NCI-H146 treated with DMSO at 0.1 percent for 48 hours (cell line): Measurements from ENCODE around the gene ELMO1.

Experiments used
- DNase-seq: peaks from one replicate; lab custom pipeline; 2025; ENCODE audit not compliant: unreplicated experiment; lab: John Stamatoyannopoulos, UW

Gene ELMO1

DNA sequence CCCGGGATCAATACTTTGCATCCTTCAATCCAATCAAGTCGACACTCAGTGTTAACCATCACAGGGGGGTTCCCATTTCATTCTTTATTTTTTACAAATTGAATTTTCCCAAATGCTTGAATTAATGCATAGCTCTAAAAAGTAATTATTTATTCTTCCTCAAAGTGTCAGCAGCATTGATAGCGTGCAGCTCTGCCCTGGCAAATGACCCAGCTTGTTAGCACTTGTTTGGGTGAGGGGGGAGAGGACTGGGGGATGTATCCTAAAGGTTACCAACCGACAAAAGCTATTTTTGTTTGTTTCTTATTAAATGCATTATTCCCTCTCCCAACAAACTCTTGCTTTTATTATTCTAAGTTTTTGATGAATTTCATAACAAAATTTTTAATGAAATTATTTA, 27.0 kb upstream of the ELMO1 start:
- no peak for DNase-seq

DNA sequence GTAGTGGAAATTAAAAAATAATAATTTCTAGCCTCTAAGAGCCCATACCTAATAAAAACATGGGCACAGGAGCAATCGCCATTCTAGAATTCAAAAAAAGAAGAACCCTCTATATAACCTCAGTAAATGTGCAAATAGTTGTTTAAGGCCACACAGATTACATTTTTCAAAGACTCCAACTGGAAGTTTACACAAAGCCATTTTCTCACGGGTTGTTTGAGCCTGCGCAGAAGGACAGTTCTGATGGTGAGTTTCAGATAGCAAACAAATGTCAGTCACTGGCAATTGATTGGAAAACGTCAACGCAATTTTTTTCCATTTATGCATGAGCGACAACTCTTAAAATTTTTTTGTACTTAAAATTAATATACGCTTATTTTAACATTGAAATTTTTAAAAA, 23.0 kb upstream of the ELMO1 start:
- DNase-seq, result no peak

DNA sequence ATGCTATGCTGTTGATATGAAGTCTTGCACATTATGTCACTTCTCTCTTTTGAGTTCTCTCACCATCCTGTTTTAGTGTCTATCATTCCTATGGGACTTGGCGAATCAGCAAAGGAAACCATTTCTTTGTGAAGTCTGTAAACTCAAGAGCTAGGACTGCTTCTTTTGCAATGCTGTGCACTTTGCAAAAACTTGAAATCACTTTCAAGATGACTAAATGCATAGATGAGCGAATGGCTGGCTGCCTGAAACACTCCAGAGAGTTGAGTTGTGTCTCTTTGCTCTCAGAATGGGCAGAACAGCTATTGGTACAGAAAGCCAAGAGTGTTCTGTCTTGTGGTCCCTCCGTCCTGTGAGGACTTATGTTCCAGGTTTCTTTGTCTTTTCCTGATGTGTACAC, 18.3 kb upstream of the ELMO1 start:
- DNase-seq, result no peak

DNA sequence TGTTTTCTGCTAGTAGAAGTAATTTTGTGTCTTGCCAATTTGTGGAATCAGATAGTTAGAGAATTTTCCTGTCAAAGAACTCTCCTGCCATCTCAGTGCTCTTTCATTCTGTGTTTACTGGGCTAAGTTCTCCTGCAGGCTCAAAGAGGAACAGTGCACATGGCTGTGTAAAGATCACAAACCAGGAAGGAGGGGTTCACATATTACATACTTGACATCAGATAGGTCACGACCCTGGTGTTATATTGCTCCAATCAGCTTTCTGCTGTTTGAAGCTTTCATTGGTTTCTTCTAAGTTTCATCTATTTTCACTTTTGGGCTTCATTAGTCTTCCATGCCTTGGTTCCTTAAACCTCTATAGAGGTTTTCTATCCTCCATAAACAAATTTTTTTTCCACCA, 13.5 kb upstream of the ELMO1 start:
- no peak for DNase-seq

DNA sequence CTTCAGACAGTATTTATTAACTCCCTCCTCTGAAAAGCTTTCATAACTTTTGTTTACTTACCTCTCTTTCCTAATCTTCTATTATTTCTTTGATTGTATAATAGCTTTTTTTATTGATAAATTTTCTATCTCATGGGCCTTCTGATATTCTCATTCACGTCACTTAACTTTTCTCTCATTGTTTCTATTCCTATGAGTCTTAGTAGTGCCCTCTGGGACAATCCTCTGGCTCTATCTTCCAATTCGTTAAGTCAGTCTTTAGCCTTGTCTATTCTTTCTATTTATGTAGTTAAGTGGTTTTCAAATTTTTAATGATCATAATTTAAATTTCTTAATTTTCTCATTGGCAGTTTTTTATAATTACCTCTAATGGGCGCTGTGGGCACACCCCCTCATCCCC, 6.4 kb upstream of the ELMO1 start:
- DNase-seq, result no peak

DNA sequence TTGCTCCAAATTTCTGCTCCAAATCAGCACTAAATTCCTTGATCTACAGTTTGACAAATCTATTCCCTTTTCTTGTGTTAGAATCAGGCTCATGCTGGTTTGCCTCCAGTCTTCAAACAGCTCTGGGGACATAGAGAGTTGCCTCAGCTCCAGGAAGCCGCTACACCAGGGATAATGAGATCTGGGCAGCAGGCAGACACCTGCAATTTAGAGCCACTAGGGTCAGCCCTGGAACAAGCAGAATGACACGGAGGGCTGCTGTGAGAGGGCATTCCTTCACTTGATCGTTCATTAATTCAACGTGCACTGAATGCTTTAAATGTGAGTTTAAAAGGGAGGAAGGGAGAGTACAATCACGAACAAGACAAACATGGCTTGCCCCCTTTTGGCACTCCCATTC, 3.7 kb upstream of the ELMO1 start:
- DNase-seq, result no peak

DNA sequence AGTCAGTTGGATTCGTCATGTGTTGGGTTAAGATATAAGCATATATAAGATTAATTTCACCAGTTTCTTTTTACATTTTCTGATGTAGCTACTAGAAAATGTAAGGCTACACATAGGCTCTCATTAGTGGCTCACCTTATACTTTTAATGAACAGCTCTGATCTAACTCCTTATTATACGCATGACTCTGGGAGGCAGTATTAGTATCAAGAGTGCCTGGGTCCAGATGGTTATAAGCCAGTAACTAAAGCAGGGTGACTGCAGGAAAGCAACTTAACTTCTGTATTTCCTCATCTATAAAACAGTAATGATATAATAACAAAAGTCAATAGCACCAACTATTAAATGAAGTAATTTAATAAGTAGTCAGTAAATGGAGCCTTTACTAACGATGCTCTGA, 1.4 kb upstream of the ELMO1 start:
- DNase-seq, result no peak

DNA sequence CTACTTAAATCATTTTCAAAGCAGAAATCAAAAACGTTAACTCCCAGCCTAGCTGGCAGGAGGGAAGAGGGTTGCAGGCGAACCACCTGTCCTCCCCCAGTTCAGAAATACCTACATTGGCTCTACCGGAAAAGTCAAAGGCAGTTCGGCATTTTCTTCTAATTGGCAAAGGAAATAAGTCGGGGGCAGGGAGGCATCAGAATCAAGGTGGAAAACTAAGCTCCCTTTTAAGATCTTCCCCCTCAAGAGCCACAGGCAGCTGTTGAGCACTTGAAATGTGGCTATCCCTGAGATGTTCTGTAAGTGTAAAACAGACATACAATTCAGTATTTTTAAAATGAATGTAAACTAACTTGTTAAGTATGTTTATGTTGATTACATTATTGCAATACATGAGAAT, 957 bp upstream of the ELMO1 start:
- no peak for DNase-seq

DNA sequence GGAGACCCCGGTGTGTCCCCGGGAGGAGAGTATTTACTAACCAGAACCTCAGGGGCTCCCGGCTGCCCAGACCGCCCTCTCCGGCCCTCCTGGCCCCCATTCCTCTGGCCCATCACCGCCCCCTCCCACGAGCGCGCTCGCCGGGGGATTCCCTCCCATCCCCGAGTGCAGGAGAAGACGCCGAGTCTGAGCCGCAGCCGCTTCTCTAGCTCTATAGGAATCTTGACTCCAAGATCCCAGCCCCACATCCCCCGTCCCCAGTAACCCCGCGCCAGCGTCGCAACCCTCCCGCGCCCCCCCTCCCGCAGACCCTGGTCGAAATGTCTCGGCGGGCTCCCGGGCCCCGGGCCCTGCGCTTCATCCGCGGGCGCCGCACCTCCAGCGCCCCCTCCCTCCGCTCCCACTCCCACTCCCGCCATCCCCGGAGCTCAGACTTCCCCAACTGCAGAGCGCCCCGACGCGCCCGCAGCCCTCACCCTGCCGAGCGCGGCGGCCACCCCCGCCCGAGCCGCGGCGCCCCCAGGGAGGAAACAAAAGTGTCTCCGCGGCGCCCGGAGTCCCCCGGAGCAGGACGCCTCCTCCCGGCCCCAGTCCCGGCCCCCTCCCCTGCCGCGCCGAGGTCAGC, 541 bp downstream of the ELMO1 start:
- no peak for DNase-seq

DNA sequence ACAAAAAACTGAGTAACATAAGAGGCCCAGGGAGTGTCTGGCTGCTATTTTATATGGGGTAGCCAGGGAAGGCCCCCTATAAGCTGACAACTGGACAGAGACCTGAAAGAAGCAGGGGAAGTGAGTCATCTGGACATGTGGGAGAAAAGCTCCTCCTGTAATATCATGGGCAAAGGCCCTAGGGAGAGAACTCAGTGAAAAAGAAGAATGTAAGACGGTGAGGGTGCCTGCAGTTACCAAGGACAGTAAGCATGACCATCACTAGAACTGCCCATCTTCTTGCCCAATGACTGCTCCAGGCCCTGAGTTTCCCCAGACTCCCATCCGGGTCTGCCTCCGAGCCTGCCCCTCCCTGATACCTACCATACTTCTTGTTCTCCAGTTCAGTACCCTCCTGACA, 2.3 kb downstream of the ELMO1 start:
- no peak for DNase-seq

DNA sequence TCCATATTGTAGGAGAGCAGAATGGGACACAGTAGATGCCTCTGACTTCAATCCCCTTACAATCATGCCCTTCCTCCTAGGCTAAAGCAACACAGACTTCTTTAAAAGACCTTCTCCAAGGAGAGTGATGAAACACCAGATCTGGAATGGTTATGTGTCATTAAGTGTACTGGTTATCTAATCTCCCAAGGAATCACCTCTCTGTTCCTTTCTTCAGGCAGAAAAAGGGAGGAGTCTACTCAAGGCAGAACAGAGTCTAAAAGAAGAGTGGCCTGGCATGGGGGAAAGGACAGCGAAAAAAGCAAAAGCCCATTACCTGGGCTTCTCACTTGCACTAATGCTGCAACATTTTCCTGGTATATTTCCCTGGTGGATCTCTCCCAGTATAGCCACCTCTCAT, 2.9 kb downstream of the ELMO1 start:
- no peak for DNase-seq

DNA sequence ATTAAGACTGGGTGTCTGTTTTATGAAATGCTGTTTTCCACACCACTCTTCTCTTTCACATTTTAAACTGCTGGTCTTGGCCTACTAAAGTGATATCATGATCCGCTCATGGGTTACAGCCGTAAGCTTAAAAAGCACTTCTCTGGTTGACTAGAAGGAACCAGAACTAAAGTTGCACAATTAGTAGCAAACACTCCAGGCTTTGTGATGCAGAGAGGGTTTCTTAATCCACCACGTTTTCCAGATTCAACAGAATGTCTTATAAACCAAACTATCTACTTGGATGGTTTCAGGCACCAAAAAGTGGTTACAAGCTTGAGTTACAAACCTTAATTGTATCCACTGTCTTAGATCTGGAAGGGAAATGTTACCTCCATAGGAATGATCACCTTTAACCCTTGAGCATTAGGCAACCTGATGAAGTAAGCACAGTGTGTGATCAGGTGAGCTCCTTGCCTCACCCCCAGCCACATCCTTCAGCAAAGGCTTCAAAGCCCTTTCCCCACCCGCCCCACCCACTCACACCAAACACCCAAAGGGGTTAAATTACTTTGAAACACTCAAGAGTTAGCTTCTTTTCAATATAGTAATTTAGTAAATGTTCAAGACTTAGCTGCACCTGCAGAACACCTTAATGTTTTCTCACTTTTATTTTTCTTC, 3.5 kb downstream of the ELMO1 start:
- DNase-seq, result no peak

DNA sequence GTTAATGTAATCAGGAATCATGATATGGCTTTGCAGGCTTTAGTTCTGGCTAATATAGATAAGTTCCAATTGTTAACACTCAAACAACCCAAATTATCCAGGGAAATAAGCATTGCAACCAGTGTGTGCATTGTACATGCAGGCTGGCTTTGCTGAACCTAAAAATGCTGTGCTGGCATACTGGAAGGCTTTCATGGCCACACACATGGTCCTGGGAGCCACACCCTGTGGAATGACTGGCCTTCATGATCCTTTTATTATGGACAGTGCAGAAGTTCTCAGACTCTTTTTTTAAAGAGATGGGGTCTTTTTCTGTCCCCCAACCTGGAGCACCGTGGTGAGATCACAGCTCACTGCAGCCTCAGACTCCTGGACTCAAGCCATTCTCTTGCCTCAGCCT, 5.0 kb downstream of the ELMO1 start:
- DNase-seq, result no peak

DNA sequence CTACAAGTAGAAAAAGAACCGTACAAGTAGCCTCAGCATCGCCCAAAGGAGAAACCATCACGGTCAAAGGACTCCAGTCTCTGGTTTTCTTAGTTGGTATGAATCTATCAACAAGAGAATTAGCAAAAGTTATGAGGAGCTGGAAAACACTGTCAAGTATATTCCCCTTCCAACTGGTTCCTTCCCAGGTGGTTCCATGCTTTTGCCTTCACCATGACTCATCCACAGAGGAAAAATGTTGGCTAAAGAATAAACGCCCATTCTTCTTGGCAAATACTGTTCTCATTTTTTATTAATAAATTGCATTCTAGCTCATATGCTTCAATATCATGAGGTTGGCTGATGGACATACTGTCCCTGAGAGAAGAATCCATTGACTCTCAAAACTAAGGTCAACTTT, 6.4 kb downstream of the ELMO1 start:
- DNase-seq, result no peak

DNA sequence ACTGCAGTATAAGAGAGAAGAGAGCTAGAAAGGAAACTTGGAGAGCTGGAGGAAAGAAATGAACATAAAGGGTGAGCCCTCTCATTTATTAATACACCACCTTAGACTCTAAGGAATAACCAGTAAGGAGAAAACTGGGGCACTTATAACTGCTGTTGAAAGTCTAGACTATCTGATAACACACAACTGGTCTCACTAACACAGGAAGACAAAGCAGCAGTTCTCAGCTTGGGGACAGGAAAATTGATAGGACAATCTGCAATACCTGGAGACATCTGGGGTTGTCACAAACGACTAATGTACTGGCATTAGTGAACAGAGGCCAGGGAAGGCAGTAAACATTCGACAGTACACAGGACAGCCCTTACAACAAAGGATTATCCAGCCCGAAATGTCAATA, 6.8 kb downstream of the ELMO1 start:
- DNase-seq, result no peak

DNA sequence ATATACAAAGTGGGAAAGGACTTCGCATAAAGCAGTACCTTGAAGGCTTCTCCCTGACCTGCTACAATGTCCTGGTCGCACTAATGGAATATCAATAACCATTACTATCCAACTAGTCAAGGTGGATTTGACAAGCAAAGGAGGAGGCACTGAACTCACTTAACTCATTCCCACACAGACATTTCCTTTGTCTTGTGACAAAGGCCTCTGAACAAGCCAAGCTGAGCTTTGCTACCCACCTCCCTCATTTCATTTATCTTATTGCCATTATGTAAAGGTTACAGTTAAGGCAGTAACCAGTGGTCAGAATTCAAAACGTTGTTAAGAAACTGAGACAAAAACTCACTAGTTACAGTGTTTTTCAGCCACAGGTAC, 7.3 kb downstream of the ELMO1 start:
- DNase-seq, result no peak

DNA sequence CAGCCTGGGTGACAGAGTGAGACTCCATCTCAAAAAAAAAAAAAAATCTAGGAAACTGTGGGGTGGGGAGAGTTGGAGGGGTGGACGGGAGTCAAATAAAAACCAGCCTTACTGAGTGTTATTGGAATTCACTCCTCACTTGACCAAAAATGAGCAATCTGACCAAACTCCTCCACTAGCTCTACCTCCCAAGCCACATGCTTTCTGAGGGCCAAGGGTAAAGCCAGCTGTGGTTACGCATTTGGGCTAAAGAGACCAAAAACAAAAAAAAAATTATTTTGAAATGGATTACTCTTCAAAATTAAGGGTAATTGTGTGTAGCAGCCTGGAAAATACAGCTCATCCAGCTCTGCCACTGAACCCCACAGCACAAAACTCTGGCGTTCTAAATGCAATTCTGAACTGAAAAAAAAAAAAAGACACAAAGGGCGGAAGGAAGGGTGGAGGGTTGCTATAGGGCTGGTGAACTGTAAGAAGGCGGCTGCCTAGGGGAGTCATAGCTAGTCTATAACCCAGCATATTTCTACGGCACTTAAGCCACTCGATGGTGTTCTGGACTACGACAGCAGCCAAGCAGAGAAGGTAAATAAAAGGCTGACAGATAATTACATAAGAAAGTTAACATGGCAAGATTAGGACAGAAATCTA, 7.8 kb downstream of the ELMO1 start:
- no peak for DNase-seq

DNA sequence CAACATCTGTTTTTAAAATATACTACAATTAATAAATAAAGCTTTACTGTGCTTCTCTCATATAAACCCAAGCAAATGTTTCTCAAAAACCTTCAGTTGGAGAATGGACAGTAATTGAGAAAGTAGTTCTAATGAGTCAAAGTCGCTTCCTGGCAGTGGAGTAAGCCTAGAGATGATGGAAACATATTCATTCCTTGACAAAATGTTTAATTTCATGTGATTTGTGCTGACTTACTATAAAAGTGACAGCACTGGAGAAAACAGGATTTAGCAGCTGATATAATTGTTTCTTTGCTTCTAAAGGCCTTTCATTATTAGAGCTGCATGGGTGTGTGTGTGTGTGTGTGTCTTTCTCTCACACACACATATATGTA, 9.0 kb downstream of the ELMO1 start:
- no peak for DNase-seq

DNA sequence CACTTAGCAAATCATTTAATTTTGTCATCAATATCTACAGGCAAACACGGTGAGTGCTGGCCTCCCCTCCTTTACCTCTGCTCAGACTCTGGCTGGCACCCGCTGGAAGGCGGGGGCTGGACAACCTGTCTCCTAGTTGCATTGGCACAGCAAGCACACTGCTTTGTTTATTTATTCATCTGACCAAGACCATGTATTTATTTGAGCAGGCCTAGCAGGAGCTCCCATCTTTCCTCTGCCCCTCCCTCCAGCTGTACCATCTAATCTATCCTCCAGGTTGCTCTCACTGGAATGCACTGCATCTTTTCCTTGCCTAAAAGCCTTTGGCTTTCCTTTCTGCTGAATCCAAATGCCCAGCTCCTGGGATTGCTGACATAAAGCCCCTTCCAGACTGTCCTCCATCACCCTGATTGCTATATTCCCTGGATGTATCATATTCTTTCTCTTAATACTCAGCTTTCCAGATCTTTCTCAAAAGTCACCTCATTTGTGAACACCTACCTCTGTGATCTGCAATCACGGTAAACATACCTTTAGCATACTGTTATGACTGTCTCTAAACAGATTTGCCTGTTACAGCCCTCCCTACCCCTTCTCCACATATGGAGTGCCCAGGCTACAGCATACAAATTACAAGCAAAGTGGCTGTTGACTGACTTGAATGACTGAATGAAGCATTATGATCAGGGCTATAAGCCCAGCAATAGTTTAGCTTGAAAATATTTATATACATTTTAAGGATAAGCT, 9.6 kb downstream of the ELMO1 start:
- DNase-seq, result no peak

DNA sequence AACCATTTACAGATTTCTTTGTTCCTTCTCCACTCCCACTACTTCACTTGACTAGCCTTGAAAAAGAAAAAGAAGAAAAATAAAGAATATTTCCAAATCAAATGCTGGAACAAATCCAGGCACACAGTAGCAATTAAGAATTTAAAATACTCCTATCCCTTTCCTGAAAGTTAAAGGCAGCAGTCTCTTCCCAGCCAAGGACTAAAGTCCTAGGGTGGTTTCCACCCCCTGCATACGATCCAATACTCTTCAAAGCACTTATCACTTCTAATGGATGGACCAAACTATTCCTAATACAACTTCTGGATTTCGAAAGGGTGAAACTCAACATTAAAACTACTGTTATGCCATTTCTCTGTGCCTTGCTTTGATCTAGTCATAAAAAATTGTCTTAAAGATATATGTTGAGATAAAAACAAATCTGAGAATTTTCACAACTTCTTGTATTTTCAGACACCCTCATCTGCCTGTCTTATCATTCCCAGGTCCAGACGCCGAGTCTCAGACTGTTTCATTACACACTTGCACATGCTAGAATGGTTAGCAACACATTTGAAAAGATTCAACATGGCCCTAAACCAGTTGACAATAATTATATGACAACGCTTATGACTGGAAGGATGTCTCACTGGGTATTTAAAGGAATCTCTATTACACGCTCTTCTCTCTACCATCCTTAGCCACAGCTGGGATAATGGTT, 13.4 kb downstream of the ELMO1 start:
- no peak for DNase-seq

DNA sequence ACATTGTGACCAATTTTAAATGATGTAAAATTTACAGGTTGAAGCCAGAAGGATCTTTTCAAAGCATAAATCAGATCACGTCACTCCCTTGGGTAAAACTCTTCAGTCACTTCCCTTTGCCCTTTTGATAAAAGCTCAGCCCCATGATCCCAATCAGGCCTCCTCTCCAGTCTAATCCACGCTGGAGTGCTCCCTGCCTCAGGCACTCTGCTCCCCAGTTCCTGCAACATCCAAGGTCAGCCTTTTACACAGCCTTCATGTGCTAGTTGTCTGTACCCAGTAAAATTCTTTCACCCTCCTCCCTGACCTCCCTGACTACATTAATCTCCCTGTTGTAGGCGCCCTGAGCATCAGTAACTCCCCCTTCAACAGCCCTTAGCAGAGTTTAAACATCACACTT, 14.1 kb downstream of the ELMO1 start:
- no peak for DNase-seq

DNA sequence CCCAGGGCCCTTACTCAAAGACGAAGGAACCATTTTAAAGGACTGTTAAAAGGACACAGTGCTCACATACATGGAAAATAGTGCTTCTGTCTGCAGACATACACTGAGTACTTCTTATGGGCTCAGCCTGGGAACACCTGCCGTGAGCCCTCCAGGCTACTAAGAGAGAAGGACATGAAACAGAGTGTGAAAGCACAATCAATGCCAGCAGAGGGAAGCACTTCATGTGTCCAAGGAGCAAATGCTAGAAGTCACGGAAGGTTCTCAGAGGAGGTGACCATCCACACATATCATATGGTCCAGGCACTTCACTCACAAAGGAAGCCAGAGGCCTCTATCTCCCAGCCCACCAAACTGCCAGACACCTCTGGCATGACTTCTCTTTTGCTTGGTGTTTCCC, 15.5 kb downstream of the ELMO1 start:
- DNase-seq, result no peak
